MCF 10A (cell line): ENCODE measurements around the gene PADI4. TPM values are rescaled to one million over a fixed set of nuclear protein-coding genes. Genes with fewer than 3 reads are reported as not detected.
"Not testable (repeated sequence)": the region's sequence is repeated elsewhere in the genome, so short reads cannot be mapped to it uniquely, and the experiment has no call there.

ENCODE experiments used
- BruUV-seq: library from RNA; stranded (reverse); fragments of 400-500 nt; replicated peaks from 2 replicates; lab custom pipeline; 2021; lab: Mats Ljungman, UMichigan
- CTCF ChIA-PET: fragments of 300-600 bp; sonication (Branson Sonifier 250); formaldehyde crosslinking; extraction: SDS; loops from one replicate; lab custom pipeline; 2021; ENCODE audit warnings: antibody characterized with exemption, inconsistent platforms; lab: Yijun Ruan, JAX
- POLR2A ChIA-PET: fragments of 300-600, 350-650 bp; sonication (Branson Sonifier 250); formaldehyde crosslinking; extraction: SDS; loops from one replicate; lab custom pipeline; 2020; ENCODE audit warnings: antibody characterized with exemption, inconsistent platforms; lab: Yijun Ruan, JAX
- DNase-seq: peaks from one replicate; pipeline ENCODE4 v3.0.0-alpha.2; 2018; ENCODE audit not compliant: unreplicated experiment
- H3K27ac Mint-ChIP-seq: one replicate; pipeline ENCODE4 v1.8.0; 2022; ENCODE audit warnings: mild to moderate bottlenecking, low read depth, mixed read lengths; ENCODE audit not compliant: unreplicated experiment
- H3K27me3 Mint-ChIP-seq: one replicate; pipeline ENCODE4 v1.8.0; 2022; ENCODE audit warnings: mixed read lengths; ENCODE audit not compliant: insufficient read depth, unreplicated experiment
- H3K36me3 Mint-ChIP-seq: one replicate; pipeline ENCODE4 v1.8.0; 2022; ENCODE audit warnings: mild to moderate bottlenecking, moderate library complexity, mixed read lengths; ENCODE audit not compliant: insufficient read depth, unreplicated experiment
- H3K4me1 Mint-ChIP-seq: one replicate; pipeline ENCODE4 v1.8.0; 2022; ENCODE audit warnings: mixed read lengths; ENCODE audit not compliant: insufficient read depth, unreplicated experiment
- H3K4me3 Mint-ChIP-seq: one replicate; pipeline ENCODE4 v1.8.0; 2022; ENCODE audit warnings: mild to moderate bottlenecking, moderate library complexity, mixed read lengths; ENCODE audit not compliant: unreplicated experiment
- H3K9me3 Mint-ChIP-seq: one replicate; pipeline ENCODE4 v1.8.0; 2022; ENCODE audit warnings: mixed read lengths; ENCODE audit not compliant: unreplicated experiment
- CTCF ChIP-seq: fragments of 200-600 bp; IDR thresholded peaks from one replicate; pipeline ENCODE4 v1.8.0; 2022; ENCODE audit warnings: antibody characterized with exemption, mild to moderate bottlenecking; ENCODE audit not compliant: unreplicated experiment
- intact Hi-C: fragments of 100-400 bp; cut with micrococcal nuclease; formaldehyde crosslinking; loops from 2 replicates; pipeline ENCODE4 v1.14.1; 2022
- total RNA-seq: library from RNA; stranded (reverse); gene quantifications from 2 replicates; pipeline ENCODE4 v1.2.3, GENCODE V29; 2022

Gene PADI4
- total RNA-seq, 1 experiment from 2014 or later, result 0.51 TPM

GRCh38 chr1:17338706-17339493 is 30.9 kb downstream of the PADI4 start:
- CTCF ChIA-PET, result interaction anchor here (0.5 to 4.8 kb wide), 6 partner anchors 32 to 1121 kb away, joined by 3 to 20 read pairs (median 4); no protein-coding TSS in a partner anchor

GRCh38 chr1:17339521-17339920 is 31.5 kb downstream of the PADI4 start:
- POLR2A ChIA-PET, result no interaction called here
- CTCF ChIA-PET, result interaction anchor here (1.0 to 1.1 kb wide), 2 partner anchors 49 to 140 kb away, joined by 3 to 4 read pairs; no protein-coding TSS in a partner anchor
- BruUV-seq, result no TSS peak
- no peak for TF ChIP-seq CTCF
- intact Hi-C loops, result loop anchor here (5.0 to 10.0 kb wide), 2 partner anchors 87 to 275 kb away; no protein-coding TSS in a partner anchor
- Mint-ChIP-seq H3K36me3 (no peaks in the 10 kb centered on the region), H3K27ac (no peak overlapping the region), H3K27me3 (no peaks in the 10 kb centered on the region), H3K9me3 (no peaks in the 10 kb centered on the region), H3K4me1 (peaks cover 17% of the 10 kb centered on the region), H3K4me3 (no peak overlapping the region)
- no peak for DNase-seq

More at GRCh38 chr1:17338706-17339493, 30.9 kb downstream of the PADI4 start:
- DNase-seq, result no peak
- Mint-ChIP-seq H3K9me3 (no peaks in the 10 kb centered on the region), H3K4me3 (no peak overlapping the region), H3K4me1 (peaks cover 17% of the 10 kb centered on the region), H3K36me3 (no peaks in the 10 kb centered on the region), H3K27me3 (no peaks in the 10 kb centered on the region), H3K27ac (no peak overlapping the region)
- no peak for TF ChIP-seq CTCF
- intact Hi-C loops, result loop anchor here (5.0 to 10.0 kb wide), 2 partner anchors 87 to 274 kb away; no protein-coding TSS in a partner anchor
- POLR2A ChIA-PET, result no interaction called here
- BruUV-seq, result no TSS peak

GRCh38 chr1:17340358-17340757 is 32.4 kb downstream of the PADI4 start:
- ChIA-PET CTCF (interaction anchor here (1.1 kb wide), 1 partner anchor 50 kb away, joined by 4 read pairs; no protein-coding TSS in a partner anchor), POLR2A (no interaction called here)
- DNase-seq, result peak; percentile 59
- Mint-ChIP-seq H3K27ac (no peak overlapping the region), H3K9me3 (no peaks in the 10 kb centered on the region), H3K27me3 (no peaks in the 10 kb centered on the region), H3K36me3 (no peaks in the 10 kb centered on the region), H3K4me1 (peaks cover 17% of the 10 kb centered on the region), H3K4me3 (no peak overlapping the region)
- BruUV-seq, result no TSS peak
- TF ChIP-seq CTCF, result no peak
- intact Hi-C loops, result loop anchor here (1.0 kb wide), 1 partner anchor 8 kb away; no protein-coding TSS in a partner anchor

- Mint-ChIP-seq H3K9me3 (no peaks in the 10 kb centered on the region), H3K36me3 (no peaks in the 10 kb centered on the region), H3K4me3 (no peak overlapping the region), H3K27me3 (no peaks in the 10 kb centered on the region), H3K4me1 (peaks cover 12% of the 10 kb centered on the region), H3K27ac (no peak overlapping the region)
- BruUV-seq, result no TSS peak
- ChIA-PET POLR2A (no interaction called here), CTCF (no interaction called here)
- intact Hi-C loops, result no loop called here
- TF ChIP-seq CTCF, result no peak
- no peak for DNase-seq
These were observed 34.0 kb downstream of the PADI4 start for GRCh38 chr1:17342014-17342441.

- H3K4me1 Mint-ChIP-seq, BruUV-seq, H3K27ac Mint-ChIP-seq, DNase-seq, H3K4me3 Mint-ChIP-seq, H3K27me3 Mint-ChIP-seq, POLR2A ChIA-PET, intact Hi-C loops, H3K36me3 Mint-ChIP-seq, H3K9me3 Mint-ChIP-seq: not testable (repeated sequence)
- CTCF ChIA-PET, result interaction anchor here (1.5 kb wide), 1 partner anchor 9 kb away, joined by 8 read pairs; no protein-coding TSS in a partner anchor
These were observed 37.5 kb downstream of the PADI4 start for GRCh38 chr1:17345506-17345905.
